H1 (cell line): Measurements from ENCODE around the gene ERCC6L. TPM values are rescaled to one million over a fixed set of nuclear protein-coding genes. Genes with fewer than 3 reads are reported as not detected.

Source experiments
- CTCF ChIA-PET: fragments of 300-600 bp; sonication (Branson Sonifier 250); formaldehyde crosslinking; loops from one replicate; lab custom pipeline; 2021; ENCODE audit not compliant: partially characterized antibody; lab: Charles Lee
- POLR2A ChIA-PET: fragments of 300-600 bp; sonication (Branson Sonifier 250); formaldehyde crosslinking; loops from one replicate; lab custom pipeline; 2021; ENCODE audit warnings: inconsistent platforms; ENCODE audit not compliant: partially characterized antibody; lab: Charles Lee
- DNase-seq, 2 experiments: peaks; one replicate each; pipeline versions ENCODE4 v3.0.0 to v3.0.0-alpha.2; 2010 to 2022; ENCODE audit warnings: low spot score in 2 of 2, low read depth in 1 of 2, mixed read lengths in 1 of 2
- FAIRE-seq: peaks from 2 replicates; lab custom pipeline; 2011; peaks lifted over from hg19 to GRCh38; lab: Jason Lieb, UNC
- H2AFZ ChIP-seq: 2 replicates; pipeline ENCODE4 v1.8.1; 2012; ENCODE audit warnings: low read length, inconsistent platforms
- H2AK5ac ChIP-seq: 2 replicates; pipeline ENCODE4 v1.6.1; 2013; ENCODE audit warnings: low read depth, low read length
- H2BK120ac ChIP-seq: replicated peaks from 2 replicates; pipeline ENCODE3; 2013; ENCODE audit warnings: low read depth, low read length, inconsistent platforms
- H2BK12ac ChIP-seq: 2 replicates; pipeline ENCODE4 v1.6.1; 2013; ENCODE audit warnings: low read depth, low read length
- H2BK15ac ChIP-seq: 2 replicates; pipeline ENCODE4 v1.6.1; 2013; ENCODE audit warnings: low read length
- H2BK20ac ChIP-seq: 2 replicates; pipeline ENCODE4 v1.6.1; 2013; ENCODE audit warnings: low read length
- H2BK5ac ChIP-seq: 2 replicates; pipeline ENCODE4 v1.6.1; 2013; ENCODE audit warnings: low read depth, low read length
- H3K14ac ChIP-seq: 2 replicates; pipeline ENCODE4 v1.6.1; 2013; ENCODE audit warnings: inconsistent platforms; ENCODE audit not compliant: insufficient read length
- H3K18ac ChIP-seq: 2 replicates; pipeline ENCODE4 v1.6.1; 2013; ENCODE audit warnings: low read length; ENCODE audit errors: extremely low read depth
- H3K23ac ChIP-seq: 2 replicates; pipeline ENCODE4 v1.6.1; 2013; ENCODE audit warnings: inconsistent platforms; ENCODE audit not compliant: insufficient read length
- H3K23me2 ChIP-seq: 2 replicates; pipeline ENCODE4 v1.6.1; 2013; ENCODE audit warnings: low read depth, low read length
- H3K27ac ChIP-seq: 2 replicates; pipeline ENCODE4 v1.6.1; 2011; ENCODE audit warnings: low read depth, low read length, inconsistent platforms
- H3K27me3 ChIP-seq, 4 experiments: replicated peaks in 1 of 4; 1 replicate in 1 of 4; 2 replicates in 3 of 4; pipeline versions ENCODE4 v1.6.1 to v1.8.1; 2011 to 2013; ENCODE audit warnings: low read length in 3 of 4, mild to moderate bottlenecking in 3 of 4, inconsistent platforms in 2 of 4, mixed read lengths in 2 of 4, moderate library complexity in 1 of 4; ENCODE audit not compliant: control insufficient read depth in 3 of 4, insufficient read depth in 3 of 4; ENCODE audit errors: extremely low read depth in 1 of 4
- H3K36me3 ChIP-seq, 4 experiments: 2 replicates each; pipeline versions ENCODE4 v1.6.1 to v1.8.1; 2011 to 2013; ENCODE audit warnings: mild to moderate bottlenecking in 4 of 4, low read length in 3 of 4, moderate library complexity in 2 of 4, control low read depth in 1 of 4, inconsistent platforms in 1 of 4; ENCODE audit not compliant: insufficient read depth in 4 of 4, control insufficient read depth in 2 of 4
- H3K4ac ChIP-seq: replicated peaks from 2 replicates; pipeline ENCODE3; 2013; ENCODE audit warnings: low read length, low read depth, mixed read lengths, inconsistent platforms; ENCODE audit not compliant: insufficient read length
- H3K4me1 ChIP-seq, 4 experiments: replicated peaks in 1 of 4; 1 replicate in 1 of 4; 2 replicates in 3 of 4; pipeline versions ENCODE4 v1.6.1 to v1.8.1; 2011 to 2013; ENCODE audit warnings: low read length in 3 of 4, inconsistent platforms in 2 of 4, mixed read lengths in 1 of 4; ENCODE audit not compliant: insufficient read depth in 4 of 4, control insufficient read depth in 3 of 4
- H3K4me2 ChIP-seq, 2 experiments: 2 replicates each; pipeline versions ENCODE4 v1.6.1 to v1.8.1; 2011 to 2013; ENCODE audit warnings: low read depth in 2 of 2, low read length in 2 of 2, control low read depth in 1 of 2, inconsistent platforms in 1 of 2, mild to moderate bottlenecking in 1 of 2; ENCODE audit not compliant: insufficient read depth in 1 of 2
- H3K4me3 ChIP-seq, 4 experiments: fragments of 200-600, 300-600 bp in 1 of 4; sonication (generic), shearing (Covaris generic), sonication (Bioruptor Twin) in 1 of 4; 2 replicates each; pipeline versions ENCODE4 v1.5.1 to v1.8.1; 2011 to 2016; ENCODE audit warnings: low read length in 4 of 4, low read depth in 3 of 4, control low read depth in 2 of 4, inconsistent platforms in 2 of 4, mild to moderate bottlenecking in 2 of 4, mixed read lengths in 1 of 4, moderate library complexity in 1 of 4; ENCODE audit not compliant: insufficient read depth in 2 of 4; ENCODE audit errors: extremely low read depth in 1 of 4
- H3K56ac ChIP-seq: replicated peaks from 2 replicates; pipeline ENCODE3; 2013; ENCODE audit warnings: low read depth, mild to moderate bottlenecking, mixed read lengths, low read length, inconsistent platforms; ENCODE audit not compliant: insufficient read length
- H3K79me1 ChIP-seq: 2 replicates; pipeline ENCODE4 v1.6.1; 2013; ENCODE audit warnings: low read depth, low read length, control low read depth
- H3K79me2 ChIP-seq, 2 experiments: 2 replicates each; pipeline versions ENCODE4 v1.6.1 to v1.8.1; 2012 to 2013; ENCODE audit warnings: low read length in 2 of 2, mild to moderate bottlenecking in 2 of 2, inconsistent platforms in 1 of 2; ENCODE audit not compliant: insufficient read depth in 2 of 2, control insufficient read depth in 1 of 2
- H3K9ac ChIP-seq, 4 experiments: replicated peaks in 1 of 4; 1 replicate in 1 of 4; 2 replicates in 3 of 4; pipeline versions ENCODE4 v1.6.1 to v1.8.1; 2011 to 2013; ENCODE audit warnings: low read depth in 3 of 4, low read length in 3 of 4, control low read depth in 2 of 4, mild to moderate bottlenecking in 2 of 4, moderate library complexity in 2 of 4, inconsistent platforms in 1 of 4; ENCODE audit errors: extremely low read depth in 1 of 4
- H3K9me3 ChIP-seq, 2 experiments: 2 replicates each; pipeline versions ENCODE4 v1.6.1 to v1.8.1; 2012 to 2013; ENCODE audit warnings: mild to moderate bottlenecking in 2 of 2, moderate library complexity in 2 of 2, control low read depth in 1 of 2, inconsistent platforms in 1 of 2, low read depth in 1 of 2, low read length in 1 of 2, mixed read lengths in 1 of 2; ENCODE audit not compliant: insufficient read depth in 2 of 2
- H4K20me1 ChIP-seq, 2 experiments: replicated peaks in 1 of 2; 2 replicates each; pipeline versions ENCODE3 to v1.8.1; 2011 to 2013; ENCODE audit warnings: inconsistent platforms in 2 of 2, low read length in 2 of 2, mild to moderate bottlenecking in 1 of 2; ENCODE audit not compliant: insufficient read depth in 2 of 2, control insufficient read depth in 1 of 2
- H4K5ac ChIP-seq: 2 replicates; pipeline ENCODE4 v1.6.1; 2013; ENCODE audit warnings: low read length, low read depth, mixed read lengths, inconsistent platforms; ENCODE audit not compliant: insufficient read length
- H4K8ac ChIP-seq: 2 replicates; pipeline ENCODE4 v1.8.0; 2013; ENCODE audit warnings: mild to moderate bottlenecking, moderate library complexity, low read length, inconsistent platforms; ENCODE audit not compliant: insufficient read depth; ENCODE audit errors: extremely low read depth
- H4K91ac ChIP-seq: replicated peaks from 2 replicates; pipeline ENCODE3; 2013; ENCODE audit warnings: low read length, mixed read lengths, inconsistent platforms; ENCODE audit not compliant: insufficient read length
- CEBPB ChIP-seq: IDR thresholded peaks from 2 replicates; pipeline ENCODE4 v1.6.1; 2012; ENCODE audit warnings: low read depth, low read length
- CHD1 ChIP-seq: IDR thresholded peaks from 2 replicates; pipeline ENCODE4 v1.6.1; 2012; ENCODE audit warnings: low read depth, low read length, improper control_type of control experiment
- CTBP2 ChIP-seq: IDR thresholded peaks from 2 replicates; pipeline ENCODE4 v1.7.0; 2011; ENCODE audit warnings: borderline replicate concordance, mild to moderate bottlenecking, moderate library complexity, mixed read lengths, low read length; ENCODE audit not compliant: insufficient read depth, insufficient read length
- CTCF ChIP-seq, 3 experiments: IDR thresholded peaks; 1 replicate in 2 of 3; 2 replicates in 1 of 3; pipeline versions ENCODE4 v1.5.1 to v1.6.1; 2011; ENCODE audit warnings: low read length in 3 of 3, mild to moderate bottlenecking in 3 of 3, inconsistent platforms in 2 of 3, low read depth in 1 of 3, moderate library complexity in 1 of 3; ENCODE audit not compliant: insufficient read depth in 1 of 3; ENCODE audit errors: control extremely low read depth in 1 of 3
- FOSL1 ChIP-seq: IDR thresholded peaks from 2 replicates; pipeline ENCODE4 v1.6.1; 2011; ENCODE audit warnings: mild to moderate bottlenecking, low read depth, low read length, moderate library complexity; ENCODE audit not compliant: insufficient read depth
- GTF2F1 ChIP-seq: IDR thresholded peaks from 2 replicates; pipeline ENCODE4 v1.6.1; 2012; ENCODE audit warnings: low read depth, low read length, improper control_type of control experiment, borderline replicate concordance
- JUN ChIP-seq: IDR thresholded peaks from 2 replicates; pipeline ENCODE4 v1.6.1; 2011; ENCODE audit warnings: low read depth, mild to moderate bottlenecking, improper control_type of control experiment, low read length
- MAFK ChIP-seq: IDR thresholded peaks from 2 replicates; pipeline ENCODE4 v1.6.1; 2012; ENCODE audit warnings: low read depth, mild to moderate bottlenecking, improper control_type of control experiment, low read length
- SIN3A ChIP-seq, 2 experiments: IDR thresholded peaks in 1 of 2; conservative IDR thresholded peaks in 1 of 2; 2 replicates each; pipeline ENCODE4 v1.6.1; 2011 to 2012; ENCODE audit warnings: low read length in 2 of 2, improper control_type of control experiment in 1 of 2, low read depth in 1 of 2, mild to moderate bottlenecking in 1 of 2
- TAF7 ChIP-seq: optimal IDR thresholded peaks from 2 replicates; pipeline ENCODE3; 2011; ENCODE audit warnings: low read depth, mild to moderate bottlenecking, inconsistent platforms, low read length, moderate library complexity, borderline replicate concordance
- TEAD4 ChIP-seq: IDR thresholded peaks from 2 replicates; pipeline ENCODE4 v1.6.1; 2012; ENCODE audit warnings: low read depth, low read length, inconsistent platforms, mixed read lengths
- WGBS, 2 experiments: shearing (Covaris generic) in 1 of 2; methylation state at CpG; one replicate each; pipeline versions ENCODE4 v1.1.6 to v1.1.7; 2013 to 2015; ENCODE audit warnings: low lambda C conversion rate in 2 of 2, mixed read lengths in 2 of 2, inconsistent platforms in 1 of 2, low coverage in 1 of 2, missing lambda C conversion rate in 1 of 2; ENCODE audit not compliant: insufficient replicate concordance in 2 of 2, insufficient coverage in 1 of 2, insufficient read length in 1 of 2; ENCODE audit errors: extremely low coverage in 1 of 2, missing lambda C conversion rate in 1 of 2; 5-methylcytosine and 5-hydroxymethylcytosine counted together
- polyA plus RNA-seq, 7 experiments: library from polyadenylated mRNA; depleted of rRNA in 3 of 7; stranded (reverse) in 5 of 7; unstranded in 2 of 7; fragments of >200 nt in 5 of 7; fragments of 200-250 nt in 2 of 7; gene quantifications; 1 replicate in 5 of 7; 2 replicates in 1 of 7; 4 replicates in 1 of 7; pipeline versions ENCODE4 v1.2.1 to v1.2.3, GENCODE V29; 2011 to 2013; ENCODE audit warnings: missing spikeins in 2 of 7, mixed read lengths in 2 of 7
- total RNA-seq: library from RNA; stranded (reverse); fragmentation: NEBNext Ultra II Directional; extraction: Animal tissue kit (Norgen Biotek cat#: 25700); gene quantifications from 2 replicates; pipeline ENCODE4 v1.2.1, GENCODE V29; 2021

Gene ERCC6L
- total and polyA plus RNA-seq, 2 of the 8 experiments (the other 6 are each of a cell fraction or from before 2014, with no cell fraction given), result 4.0 to 23.9 TPM

GRCh38 chrX:72243472-72243871 lies 4.6 kb upstream of the ERCC6L start:
- POLR2A ChIA-PET, result interaction anchor here (1.0 to 5.3 kb wide), 3 partner anchors 9 to 42 kb away, joined by 3 to 27 read pairs (median 3); partner anchors contain the start of gene RPS4X
- TF ChIP-seq JUN (no peak), CTBP2 (no peak), SIN3A (conservative IDR thresholded peaks at IDR 0.05 in 1 of 2, IDR thresholded peaks at IDR 0.05 in 1 of 2; ENCODE audit: low read depth in 1 of 2, low read length in 2 of 2) (no peak), GTF2F1 (no peak), TAF7 (no peak), TEAD4 (no peak), MAFK (no peak), CEBPB (no peak), CHD1 (no peak), CTCF (IDR thresholded peaks at IDR 0.05; ENCODE audit: control extremely low read depth in 1 of 3, insufficient read depth in 1 of 3, low read depth in 1 of 3, low read length in 3 of 3) (no peak), FOSL1 (no peak)

More at GRCh38 chrX:72243472-72243871, 4.6 kb upstream of the ERCC6L start:
- H3K56ac ChIP-seq, result no peak overlapping the region
- H3K79me1 ChIP-seq, result no peaks in the 10 kb centered on the region
- no peak overlapping the region for H4K91ac ChIP-seq
- H3K4me3 ChIP-seq, result no peak overlapping the region
- no peak overlapping the region for H2BK20ac ChIP-seq
- H2BK5ac ChIP-seq, result no peak overlapping the region
- H2BK120ac ChIP-seq, result no peak overlapping the region
- peaks cover 2% of the 10 kb centered on the region; the same call in 1 of the 2 replicates for H3K23me2 ChIP-seq
- H4K5ac ChIP-seq, result no peak overlapping the region
- WGBS, 2 experiments, result 51% methylated on average over 3 of the region's 3 CpGs; no CpG with 5 or more reads in 1 of the 2 experiments
- no peak overlapping the region for H3K23ac ChIP-seq
- no peak overlapping the region for H3K4ac ChIP-seq
- no peaks in the 10 kb centered on the region for H3K79me2 ChIP-seq
- H4K8ac ChIP-seq, result no peak overlapping the region
- H3K14ac ChIP-seq, result no peak overlapping the region
- no peak overlapping the region for H2BK12ac ChIP-seq
- FAIRE-seq, result no peak
- CTCF ChIA-PET, result interaction anchor here (0.7 to 2.2 kb wide), 5 partner anchors 11 to 41 kb away, joined by 3 to 8 read pairs (median 6); no protein-coding TSS in a partner anchor
- H3K27ac ChIP-seq, result no peak overlapping the region
- no peaks in the 10 kb centered on the region for H3K36me3 ChIP-seq
- no peak overlapping the region for H3K9ac ChIP-seq
- no peak overlapping the region for H2BK15ac ChIP-seq
- H3K4me2 ChIP-seq, result no peak overlapping the region
- H3K27me3 ChIP-seq, result no peaks in the 10 kb centered on the region
- H2AK5ac ChIP-seq, result no peak overlapping the region
- no peak overlapping the region for H2AFZ ChIP-seq
- no peaks in the 10 kb centered on the region; a peak in 1 of 7 replicates for H3K4me1 ChIP-seq
- no peaks in the 10 kb centered on the region for H4K20me1 ChIP-seq
- H3K9me3 ChIP-seq, result no peaks in the 10 kb centered on the region
- H3K18ac ChIP-seq, result no peak overlapping the region
- DNase-seq, result no peak
